Measurements from ENCODE around the gene PCGF1. TPM values are rescaled to one million over a fixed set of nuclear protein-coding genes. Genes with fewer than 3 reads are reported as not detected.
A peak's percentile ranks its signal among the peaks of the same experiment; 100 is the strongest.

Gene PCGF1
- total and polyA plus RNA-seq, 2 of the 13 experiments (the other 11 are each of a cell fraction or from before 2014, with no cell fraction given): 20.4 to 22.6 TPM

DNA sequence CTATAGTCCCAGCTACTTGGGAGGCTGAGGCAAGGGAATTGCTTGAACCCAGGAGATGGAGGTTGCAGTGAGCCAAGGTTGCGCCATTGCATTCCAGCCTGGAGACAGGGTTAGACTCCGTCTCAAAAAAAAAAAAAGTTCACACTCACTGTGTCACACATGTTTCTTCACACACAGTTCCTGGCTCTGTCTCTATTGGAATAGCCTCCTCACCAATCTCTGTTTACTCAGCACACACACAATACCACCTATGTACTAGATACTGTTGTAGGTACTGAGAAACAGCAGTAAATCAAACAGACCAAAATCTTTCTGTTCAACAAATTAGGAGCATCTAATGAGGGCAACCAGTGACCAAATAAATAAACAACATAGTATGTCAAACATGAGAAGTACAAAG is 21.4 kb downstream of the PCGF1 start (continued):
- TF ChIP-seq HDAC1 (CRISPR knock-in tag; IDR thresholded peaks at IDR 0.05) (no peak), XRCC5 (optimal IDR thresholded peaks at IDR 0.05; ENCODE audit: low read length) (no peak), MEIS1 (CRISPR knock-in tag; IDR thresholded peaks at IDR 0.05; ENCODE audit: borderline replicate concordance) (0 out of 2 replicates have a peak, but pooled peaks have one; percentile 35), JUND (CRISPR knock-in tag; IDR thresholded peaks at IDR 0.05) (peak; percentile 3; the same call in 1 of the 2 replicates), TCF12 (IDR thresholded peaks at IDR 0.05) (no peak), TCF12 (CRISPR knock-in tag; IDR thresholded peaks at IDR 0.05) (no peak), YEATS4 (CRISPR knock-in tag; IDR thresholded peaks at IDR 0.05; ENCODE audit: borderline replicate concordance) (no peak), FOXA1 (IDR thresholded peaks at IDR 0.05) (peak; percentile 52; the same call in 1 of the 2 replicates), FOXA1 (CRISPR knock-in tag; IDR thresholded peaks at IDR 0.05) (peak; percentile 88), SNAPC2 (CRISPR knock-in tag; IDR thresholded peaks at IDR 0.05) (0 out of 2 replicates have a peak, but pooled peaks have one; percentile 23), FOXO1 (CRISPR knock-in tag; IDR thresholded peaks at IDR 0.05) (0 out of 2 replicates have a peak, but pooled peaks have one; percentile 14), ZNF878 (CRISPR knock-in tag; IDR thresholded peaks at IDR 0.05) (no peak), GATAD2A (CRISPR knock-in tag; IDR thresholded peaks at IDR 0.05) (peak; percentile 65), TEAD3 (CRISPR knock-in tag; optimal IDR thresholded peaks at IDR 0.05; ENCODE audit: borderline replicate concordance) (peak; percentile 87), ZNF614 (CRISPR knock-in tag; IDR thresholded peaks at IDR 0.05; ENCODE audit: borderline replicate concordance) (peak; percentile 65; the same call in 1 of the 2 replicates), ZNF296 (CRISPR knock-in tag; conservative IDR thresholded peaks at IDR 0.05) (no peak), ZBTB7A (CRISPR knock-in tag; IDR thresholded peaks at IDR 0.05) (no peak), SAP130 (CRISPR knock-in tag; IDR thresholded peaks at IDR 0.05; ENCODE audit: low read depth) (peak; percentile 41; the same call in 1 of the 2 replicates)
- TF ChIP-seq, protein P1, sequence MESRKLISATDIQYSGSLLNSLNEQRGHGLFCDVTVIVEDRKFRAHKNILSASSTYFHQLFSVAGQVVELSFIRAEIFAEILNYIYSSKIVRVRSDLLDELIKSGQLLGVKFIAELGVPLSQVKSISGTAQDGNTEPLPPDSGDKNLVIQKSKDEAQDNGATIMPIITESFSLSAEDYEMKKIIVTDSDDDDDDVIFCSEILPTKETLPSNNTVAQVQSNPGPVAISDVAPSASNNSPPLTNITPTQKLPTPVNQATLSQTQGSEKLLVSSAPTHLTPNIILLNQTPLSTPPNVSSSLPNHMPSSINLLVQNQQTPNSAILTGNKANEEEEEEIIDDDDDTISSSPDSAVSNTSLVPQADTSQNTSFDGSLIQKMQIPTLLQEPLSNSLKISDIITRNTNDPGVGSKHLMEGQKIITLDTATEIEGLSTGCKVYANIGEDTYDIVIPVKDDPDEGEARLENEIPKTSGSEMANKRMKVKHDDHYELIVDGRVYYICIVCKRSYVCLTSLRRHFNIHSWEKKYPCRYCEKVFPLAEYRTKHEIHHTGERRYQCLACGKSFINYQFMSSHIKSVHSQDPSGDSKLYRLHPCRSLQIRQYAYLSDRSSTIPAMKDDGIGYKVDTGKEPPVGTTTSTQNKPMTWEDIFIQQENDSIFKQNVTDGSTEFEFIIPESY (CRISPR knock-in tag; IDR thresholded peaks at IDR 0.05): peak; percentile 73
- TF ChIP-seq, protein P2, sequence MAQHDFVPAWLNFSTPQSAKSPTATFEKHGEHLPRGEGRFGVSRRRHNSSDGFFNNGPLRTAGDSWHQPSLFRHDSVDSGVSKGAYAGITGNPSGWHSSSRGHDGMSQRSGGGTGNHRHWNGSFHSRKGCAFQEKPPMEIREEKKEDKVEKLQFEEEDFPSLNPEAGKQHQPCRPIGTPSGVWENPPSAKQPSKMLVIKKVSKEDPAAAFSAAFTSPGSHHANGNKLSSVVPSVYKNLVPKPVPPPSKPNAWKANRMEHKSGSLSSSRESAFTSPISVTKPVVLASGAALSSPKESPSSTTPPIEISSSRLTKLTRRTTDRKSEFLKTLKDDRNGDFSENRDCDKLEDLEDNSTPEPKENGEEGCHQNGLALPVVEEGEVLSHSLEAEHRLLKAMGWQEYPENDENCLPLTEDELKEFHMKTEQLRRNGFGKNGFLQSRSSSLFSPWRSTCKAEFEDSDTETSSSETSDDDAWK (CRISPR knock-in tag; IDR thresholded peaks at IDR 0.05): no peak
- TF ChIP-seq, protein P3, sequence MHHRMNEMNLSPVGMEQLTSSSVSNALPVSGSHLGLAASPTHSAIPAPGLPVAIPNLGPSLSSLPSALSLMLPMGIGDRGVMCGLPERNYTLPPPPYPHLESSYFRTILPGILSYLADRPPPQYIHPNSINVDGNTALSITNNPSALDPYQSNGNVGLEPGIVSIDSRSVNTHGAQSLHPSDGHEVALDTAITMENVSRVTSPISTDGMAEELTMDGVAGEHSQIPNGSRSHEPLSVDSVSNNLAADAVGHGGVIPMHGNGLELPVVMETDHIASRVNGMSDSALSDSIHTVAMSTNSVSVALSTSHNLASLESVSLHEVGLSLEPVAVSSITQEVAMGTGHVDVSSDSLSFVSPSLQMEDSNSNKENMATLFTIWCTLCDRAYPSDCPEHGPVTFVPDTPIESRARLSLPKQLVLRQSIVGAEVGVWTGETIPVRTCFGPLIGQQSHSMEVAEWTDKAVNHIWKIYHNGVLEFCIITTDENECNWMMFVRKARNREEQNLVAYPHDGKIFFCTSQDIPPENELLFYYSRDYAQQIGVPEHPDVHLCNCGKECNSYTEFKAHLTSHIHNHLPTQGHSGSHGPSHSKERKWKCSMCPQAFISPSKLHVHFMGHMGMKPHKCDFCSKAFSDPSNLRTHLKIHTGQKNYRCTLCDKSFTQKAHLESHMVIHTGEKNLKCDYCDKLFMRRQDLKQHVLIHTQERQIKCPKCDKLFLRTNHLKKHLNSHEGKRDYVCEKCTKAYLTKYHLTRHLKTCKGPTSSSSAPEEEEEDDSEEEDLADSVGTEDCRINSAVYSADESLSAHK (CRISPR knock-in tag; IDR thresholded peaks at IDR 0.05; ENCODE audit: borderline replicate concordance): no peak
- TF ChIP-seq, protein P4, sequence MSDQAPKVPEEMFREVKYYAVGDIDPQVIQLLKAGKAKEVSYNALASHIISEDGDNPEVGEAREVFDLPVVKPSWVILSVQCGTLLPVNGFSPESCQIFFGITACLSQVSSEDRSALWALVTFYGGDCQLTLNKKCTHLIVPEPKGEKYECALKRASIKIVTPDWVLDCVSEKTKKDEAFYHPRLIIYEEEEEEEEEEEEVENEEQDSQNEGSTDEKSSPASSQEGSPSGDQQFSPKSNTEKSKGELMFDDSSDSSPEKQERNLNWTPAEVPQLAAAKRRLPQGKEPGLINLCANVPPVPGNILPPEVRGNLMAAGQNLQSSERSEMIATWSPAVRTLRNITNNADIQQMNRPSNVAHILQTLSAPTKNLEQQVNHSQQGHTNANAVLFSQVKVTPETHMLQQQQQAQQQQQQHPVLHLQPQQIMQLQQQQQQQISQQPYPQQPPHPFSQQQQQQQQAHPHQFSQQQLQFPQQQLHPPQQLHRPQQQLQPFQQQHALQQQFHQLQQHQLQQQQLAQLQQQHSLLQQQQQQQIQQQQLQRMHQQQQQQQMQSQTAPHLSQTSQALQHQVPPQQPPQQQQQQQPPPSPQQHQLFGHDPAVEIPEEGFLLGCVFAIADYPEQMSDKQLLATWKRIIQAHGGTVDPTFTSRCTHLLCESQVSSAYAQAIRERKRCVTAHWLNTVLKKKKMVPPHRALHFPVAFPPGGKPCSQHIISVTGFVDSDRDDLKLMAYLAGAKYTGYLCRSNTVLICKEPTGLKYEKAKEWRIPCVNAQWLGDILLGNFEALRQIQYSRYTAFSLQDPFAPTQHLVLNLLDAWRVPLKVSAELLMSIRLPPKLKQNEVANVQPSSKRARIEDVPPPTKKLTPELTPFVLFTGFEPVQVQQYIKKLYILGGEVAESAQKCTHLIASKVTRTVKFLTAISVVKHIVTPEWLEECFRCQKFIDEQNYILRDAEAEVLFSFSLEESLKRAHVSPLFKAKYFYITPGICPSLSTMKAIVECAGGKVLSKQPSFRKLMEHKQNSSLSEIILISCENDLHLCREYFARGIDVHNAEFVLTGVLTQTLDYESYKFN (CRISPR knock-in tag; conservative IDR thresholded peaks at IDR 0.05): peak; percentile 51
